BJ (cell line): ENCODE results near the gene GAP43. TPM values are rescaled to one million over a fixed set of nuclear protein-coding genes. Genes with fewer than 3 reads are reported as not detected.

Source experiments
- CTCF ChIA-PET: fragments of 350-600 bp; formaldehyde crosslinking; extraction: SDS; loops from one replicate; lab custom pipeline; 2021; ENCODE audit warnings: antibody characterized with exemption, inconsistent platforms; lab: Yijun Ruan, JAX
- POLR2A ChIA-PET: fragments of 300-600 bp; sonication (Branson Sonifier 250); formaldehyde crosslinking; extraction: SDS; loops from one replicate; lab custom pipeline; 2021; ENCODE audit warnings: antibody characterized with exemption; lab: Charles Lee
- DNase-seq: peaks from one replicate; pipeline ENCODE4 v3.0.0-alpha.2; 2011; ENCODE audit warnings: low read depth
- H3K27me3 ChIP-seq: 2 replicates; pipeline ENCODE4 v1.6.0; 2011; ENCODE audit warnings: low read length; ENCODE audit not compliant: control insufficient read depth, insufficient read depth
- H3K36me3 ChIP-seq: 2 replicates; pipeline ENCODE4 v1.5.1; 2011; ENCODE audit warnings: low read length; ENCODE audit not compliant: control insufficient read depth, insufficient read depth
- H3K4me3 ChIP-seq: 2 replicates; pipeline ENCODE4 v1.5.1; 2011; ENCODE audit warnings: low read depth, mild to moderate bottlenecking, control low read depth, low read length
- CTCF ChIP-seq: IDR thresholded peaks from 2 replicates; pipeline ENCODE4 v1.5.1; 2011; ENCODE audit warnings: low read depth, mild to moderate bottlenecking, control low read depth, inconsistent platforms, low read length, moderate library complexity; ENCODE audit not compliant: insufficient read depth
- polyA plus RNA-seq: library from polyadenylated mRNA; depleted of rRNA; stranded (reverse); fragments of >200 nt; gene quantifications from 2 replicates; pipeline ENCODE4 v1.2.3, GENCODE V29; 2011

GAP43 gene
- polyA plus RNA-seq, 1 experiment, result 0.12 TPM

GRCh38 chr3:115699706-115700105 lies 76.4 kb downstream of the GAP43 start:
- ChIA-PET POLR2A (no interaction called here), CTCF (interaction anchor here (0.6 to 1.6 kb wide), 7 partner anchors 85 to 873 kb away, joined by 3 to 5 read pairs (median 3); no protein-coding TSS in a partner anchor)
- Histone ChIP-seq H3K4me3 (no peak overlapping the region), H3K36me3 (no peaks in the 10 kb centered on the region), H3K27me3 (no peaks in the 10 kb centered on the region)
- DNase-seq, result no peak
- no peak for TF ChIP-seq CTCF

DNA sequence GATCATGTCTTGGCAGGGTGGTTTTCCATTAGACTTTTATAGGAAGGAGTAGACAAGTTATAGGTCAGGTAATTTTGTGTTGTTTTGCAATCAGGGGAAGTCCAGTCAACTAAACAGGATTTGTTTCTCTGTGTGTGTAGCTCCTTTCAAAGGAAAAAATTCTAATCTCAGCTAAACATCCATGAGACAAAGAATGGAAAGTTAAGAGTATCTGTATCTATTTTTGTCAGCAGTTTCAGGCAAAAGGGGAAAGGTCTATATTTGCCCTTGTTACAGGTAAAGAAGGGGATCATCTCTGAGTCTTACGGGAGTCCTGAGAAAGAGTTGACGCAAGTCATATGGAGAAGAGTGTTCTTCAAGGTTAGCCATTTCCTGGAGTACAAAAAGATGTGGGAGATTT lies 79.3 kb downstream of the GAP43 start:
- Histone ChIP-seq H3K36me3 (no peaks in the 10 kb centered on the region), H3K27me3 (no peaks in the 10 kb centered on the region), H3K4me3 (no peak overlapping the region)
- no peak for DNase-seq
- ChIA-PET POLR2A (no interaction called here), CTCF (interaction anchor here (0.8 to 1.8 kb wide), 3 partner anchors 10 to 1204 kb away, joined by 3 to 9 read pairs (median 4); no protein-coding TSS in a partner anchor)
- no peak for TF ChIP-seq CTCF

DNA sequence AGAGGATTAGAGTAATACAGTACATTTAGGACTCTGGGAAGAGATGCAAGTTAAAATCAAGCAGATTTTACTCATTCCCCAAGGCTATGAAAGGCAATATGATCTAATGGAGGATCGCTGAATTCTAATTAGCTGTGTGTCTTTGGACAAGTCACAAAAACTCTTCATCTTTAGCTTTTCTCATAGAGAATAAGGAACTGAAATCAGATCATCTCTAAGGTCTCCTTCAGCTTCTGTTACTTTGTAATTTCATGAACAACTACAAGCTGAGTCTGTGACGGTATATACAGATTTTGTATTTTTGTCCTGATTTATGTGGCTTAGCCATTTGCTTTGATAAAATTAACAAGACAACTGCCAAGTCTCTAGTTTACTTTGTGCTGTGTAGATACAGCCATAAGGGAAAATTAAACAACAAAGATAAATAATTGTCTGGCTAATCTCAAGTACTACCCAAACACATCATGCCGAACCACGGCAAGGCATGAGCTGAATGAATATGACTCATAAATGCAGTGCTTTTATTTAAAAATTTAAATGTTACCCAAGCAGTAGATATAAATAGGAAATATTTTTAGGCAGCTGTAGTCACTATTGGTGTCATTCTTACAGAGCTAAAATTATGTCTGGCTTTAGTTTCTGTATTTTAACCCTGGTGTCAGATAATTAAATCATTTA lies 81.5 kb downstream of the GAP43 start:
- CTCF ChIA-PET, result interaction anchor here (1.2 to 1.4 kb wide), 2 partner anchors 12 to 110 kb away, joined by 3 to 4 read pairs; no protein-coding TSS in a partner anchor
- Histone ChIP-seq H3K27me3 (no peaks in the 10 kb centered on the region), H3K36me3 (no peaks in the 10 kb centered on the region), H3K4me3 (no peak overlapping the region)
- TF ChIP-seq CTCF, result no peak
- no peak for DNase-seq
- POLR2A ChIA-PET, result no interaction called here

GRCh38 chr3:115706311-115706829 lies 83.1 kb downstream of the GAP43 start:
- H3K27me3 ChIP-seq, result no peaks in the 10 kb centered on the region
- no peak for TF ChIP-seq CTCF
- H3K4me3 ChIP-seq, result no peak overlapping the region
- no peaks in the 10 kb centered on the region for H3K36me3 ChIP-seq
- ChIA-PET POLR2A (no interaction called here), CTCF (interaction anchor here (0.7 kb wide), 1 partner anchor 638 kb away, joined by 3 read pairs; no protein-coding TSS in a partner anchor)
- no peak for DNase-seq

DNA sequence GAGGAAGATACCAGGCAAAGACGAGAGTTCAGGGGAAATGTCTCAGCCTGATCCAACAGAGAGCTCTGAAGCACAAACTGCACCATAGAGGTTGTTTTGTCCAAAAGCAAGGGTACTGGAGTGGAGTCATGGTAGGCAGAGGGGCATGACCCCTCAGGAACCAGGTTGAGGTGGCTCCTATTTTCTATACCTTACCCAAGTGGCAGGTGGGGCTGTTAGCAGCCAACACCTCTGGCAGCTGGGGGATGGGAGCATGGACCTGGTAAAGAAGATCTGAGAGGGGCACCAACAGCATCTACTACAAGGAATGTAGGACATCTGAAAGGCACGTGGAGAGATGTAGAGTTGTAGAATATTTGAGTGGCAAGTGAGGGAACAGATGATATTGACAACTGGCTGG lies 85.2 kb downstream of the GAP43 start:
- no peaks in the 10 kb centered on the region for H3K27me3 ChIP-seq
- no peaks in the 10 kb centered on the region for H3K36me3 ChIP-seq
- H3K4me3 ChIP-seq, result no peak overlapping the region
- TF ChIP-seq CTCF, result no peak
- POLR2A ChIA-PET, result no interaction called here
- DNase-seq, result no peak
- CTCF ChIA-PET, result interaction anchor here (0.6 kb wide), 1 partner anchor 22 kb away, joined by 3 read pairs; no protein-coding TSS in a partner anchor
